Caki2 (cell line): Measurements from ENCODE around the gene SMPD3. TPM values are rescaled to one million over a fixed set of nuclear protein-coding genes. Genes with fewer than 3 reads are reported as not detected.

Source experiments
- DNase-seq: peaks from one replicate; pipeline ENCODE4 v3.0.0-alpha.2; 2015; ENCODE audit warnings: low read depth
- in situ Hi-C: cut with HindIII; loops from 2 replicates; pipeline ENCODE4 v1.10.0; 2016; ENCODE audit warnings: low sequenced_read_pairs, low pct_unique_long_range_greater_than_20kb, mixed read lengths
- total RNA-seq: library from RNA; depleted of rRNA; stranded (reverse); fragments of >200 nt; shearing (Covaris generic); gene quantifications from 2 replicates; pipeline ENCODE4 v1.2.3, GENCODE V29; 2014; ENCODE audit warnings: low replicate concordance

SMPD3 gene
- total RNA-seq, 1 experiment from 2014 or later: not detected

GRCh38 chr16:68356919-68357286 is 91.4 kb downstream of the SMPD3 start:
- DNase-seq: no peak
- in situ Hi-C loops: no loop called here

- in situ Hi-C loops: no loop called here
- DNase-seq: no peak
Observed at GRCh38 chr16:68356249-68356918, 91.9 kb downstream of the SMPD3 start.

- in situ Hi-C loops: no loop called here
- no peak for DNase-seq
Observed at GRCh38 chr16:68355447-68356248, 92.7 kb downstream of the SMPD3 start.

GRCh38 chr16:68354816-68355215 is 93.5 kb downstream of the SMPD3 start:
- in situ Hi-C loops: no loop called here
- DNase-seq: no peak

GRCh38 chr16:68353366-68353765 is 94.9 kb downstream of the SMPD3 start:
- no peak for DNase-seq
- in situ Hi-C loops: no loop called here

- no peak for DNase-seq
- in situ Hi-C loops: no loop called here
Observed at GRCh38 chr16:68351991-68352431, 96.3 kb downstream of the SMPD3 start.

GRCh38 chr16:68351463-68351862 is 96.8 kb downstream of the SMPD3 start:
- in situ Hi-C loops: no loop called here
- no peak for DNase-seq

GRCh38 chr16:68350813-68351350 is 97.4 kb downstream of the SMPD3 start:
- in situ Hi-C loops: no loop called here
- no peak for DNase-seq

GRCh38 chr16:68349838-68350410 is 98.4 kb downstream of the SMPD3 start:
- in situ Hi-C loops: no loop called here
- DNase-seq: no peak

- no peak for DNase-seq
- in situ Hi-C loops: no loop called here
Observed at GRCh38 chr16:68348639-68349445, 99.5 kb downstream of the SMPD3 start.

GRCh38 chr16:68347605-68348004 is 100.7 kb downstream of the SMPD3 start:
- DNase-seq: no peak
- in situ Hi-C loops: no loop called here

- in situ Hi-C loops: no loop called here
- DNase-seq: no peak
Observed at GRCh38 chr16:68346892-68347480, 101.3 kb downstream of the SMPD3 start.

- DNase-seq: no peak
- in situ Hi-C loops: no loop called here
Observed at GRCh38 chr16:68345958-68346635, 102.2 kb downstream of the SMPD3 start.

- in situ Hi-C loops: no loop called here
- DNase-seq: no peak
Observed at GRCh38 chr16:68345351-68345810, 102.9 kb downstream of the SMPD3 start.

GRCh38 chr16:68344252-68344651 is 104.1 kb downstream of the SMPD3 start:
- DNase-seq: no peak
- in situ Hi-C loops: no loop called here

- no peak for DNase-seq
- in situ Hi-C loops: no loop called here
Observed at GRCh38 chr16:68343137-68343536, 105.2 kb downstream of the SMPD3 start.

GRCh38 chr16:68342620-68343019 is 105.7 kb downstream of the SMPD3 start:
- no peak for DNase-seq
- in situ Hi-C loops: no loop called here
